NB4 (cell line): ENCODE measurements around the gene DDX27.
A peak's percentile ranks its signal among the peaks of the same experiment; 100 is the strongest.

Experiments
- CTCF ChIP-seq: IDR thresholded peaks from one replicate; pipeline ENCODE4 v1.5.1; 2012; ENCODE audit warnings: low read depth, low read length
- MAX ChIP-seq: IDR thresholded peaks from 2 replicates; pipeline ENCODE4 v1.6.1; 2011; ENCODE audit warnings: low read depth, low read length
- POLR2A ChIP-seq: IDR thresholded peaks from 2 replicates; pipeline ENCODE4 v1.6.1; 2011; ENCODE audit warnings: mild to moderate bottlenecking; ENCODE audit not compliant: insufficient read length; ENCODE audit errors: extremely low read depth

DNA sequence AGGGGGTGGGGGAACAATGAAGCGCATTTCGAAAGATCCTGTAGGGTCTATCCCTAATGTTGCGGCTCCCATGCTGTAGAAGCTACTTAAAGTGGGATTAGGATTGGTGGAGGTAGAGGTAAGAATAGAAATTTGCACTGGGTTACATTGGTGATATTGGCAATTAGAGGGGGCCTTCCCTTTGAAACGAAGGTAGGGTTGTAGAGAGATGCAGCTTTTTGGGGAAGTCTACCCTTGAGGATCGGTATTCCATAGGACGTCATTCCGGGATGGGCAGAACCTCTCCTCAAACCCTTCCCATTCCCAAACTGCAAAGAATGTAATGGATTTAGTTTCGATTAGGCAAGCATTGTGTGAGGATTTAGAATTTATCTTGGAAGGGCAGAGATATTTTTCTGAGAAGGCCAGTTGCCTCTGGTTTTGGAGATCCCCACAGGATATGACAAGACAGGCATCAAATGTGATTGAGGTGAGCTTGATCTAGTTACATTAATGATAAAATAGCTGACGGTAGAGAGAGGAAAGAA, 64.0 kb downstream of the DDX27 start:
- no peak for TF ChIP-seq CTCF
- TF ChIP-seq MAX: no peak
- peak; percentile 23 for TF ChIP-seq POLR2A
